Activated T-helper 1 cell treated with anti-CD3 and anti-CD28 coated beads, Interleukin-2, amount 50 U/mL, for 16 hours (primary cell): ENCODE measurements around the gene KRABD2.
"Not testable (repeated sequence)": the region's sequence is repeated elsewhere in the genome, so short reads cannot be mapped to it uniquely, and the experiment has no call there.

Experiments used
- DNase-seq, 2 donors: peaks; one replicate each; pipeline ENCODE4 v3.0.0-alpha.2; 2020; ENCODE audit warnings: low read depth in 1 of 2, low spot score in 1 of 2

The KRABD2 gene

DNA sequence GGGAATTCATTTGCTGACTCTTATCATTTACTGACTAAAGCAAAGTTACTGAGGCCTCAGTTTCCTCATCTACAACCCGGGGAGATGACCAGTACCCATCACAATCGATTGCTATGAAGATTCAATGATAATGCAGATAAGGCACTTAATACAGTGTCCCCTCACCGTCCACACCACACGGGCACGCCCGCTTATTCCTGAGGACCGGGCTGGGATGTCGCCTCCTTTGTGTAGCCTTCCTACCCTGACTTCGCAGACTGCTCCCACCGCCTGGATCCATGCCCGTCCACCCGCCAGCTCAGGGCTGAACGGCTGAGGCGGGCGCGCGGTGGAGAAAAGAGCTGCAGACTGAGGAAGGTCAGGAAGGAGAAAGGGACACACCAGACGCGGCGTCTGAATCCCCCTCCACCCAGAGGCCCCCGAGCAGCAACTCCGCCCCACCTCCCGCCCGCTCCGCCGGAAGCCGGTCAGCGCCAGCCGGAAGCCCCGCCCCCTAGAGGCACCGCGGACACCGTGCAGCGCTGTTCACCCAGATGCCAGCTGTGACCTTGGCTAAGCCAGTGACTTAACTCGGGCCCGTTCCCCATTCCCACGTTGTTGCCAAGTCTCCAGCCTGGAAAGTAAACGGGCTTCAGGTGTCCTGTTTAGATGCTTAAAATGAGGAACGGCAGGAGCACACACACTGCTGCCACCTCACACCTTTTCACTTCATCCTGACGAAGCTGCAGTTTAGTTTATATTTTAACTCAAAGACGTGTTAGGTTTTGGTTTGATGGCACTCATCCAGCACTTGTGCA is at the start of gene KRABD2:
Gene KRABD2, minus strand, starts transcription at position 434 of the 797 bp plus-strand sequence.
- DNase-seq: peak; percentile 81 to 84

DNA sequence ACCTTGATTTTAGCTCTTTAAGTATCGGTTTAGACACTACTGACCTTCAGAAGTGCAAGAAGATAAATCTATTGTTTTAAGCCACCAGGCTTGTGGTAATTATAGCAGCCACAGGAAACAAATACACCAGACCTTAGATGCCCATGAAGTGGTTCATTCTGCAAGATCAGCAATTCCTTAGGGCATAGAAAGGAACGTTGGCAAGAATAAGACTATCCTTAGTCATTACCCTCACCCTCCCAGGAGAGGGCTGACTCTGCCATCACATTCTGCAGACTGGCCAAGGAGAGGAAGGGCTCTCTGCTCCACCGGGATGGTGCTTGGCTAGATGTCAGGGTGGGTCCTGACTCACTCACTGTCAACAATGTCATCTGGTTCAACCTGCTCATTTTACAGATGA is 45.1 kb upstream of the KRABD2 start:
- DNase-seq: no peak

DNA sequence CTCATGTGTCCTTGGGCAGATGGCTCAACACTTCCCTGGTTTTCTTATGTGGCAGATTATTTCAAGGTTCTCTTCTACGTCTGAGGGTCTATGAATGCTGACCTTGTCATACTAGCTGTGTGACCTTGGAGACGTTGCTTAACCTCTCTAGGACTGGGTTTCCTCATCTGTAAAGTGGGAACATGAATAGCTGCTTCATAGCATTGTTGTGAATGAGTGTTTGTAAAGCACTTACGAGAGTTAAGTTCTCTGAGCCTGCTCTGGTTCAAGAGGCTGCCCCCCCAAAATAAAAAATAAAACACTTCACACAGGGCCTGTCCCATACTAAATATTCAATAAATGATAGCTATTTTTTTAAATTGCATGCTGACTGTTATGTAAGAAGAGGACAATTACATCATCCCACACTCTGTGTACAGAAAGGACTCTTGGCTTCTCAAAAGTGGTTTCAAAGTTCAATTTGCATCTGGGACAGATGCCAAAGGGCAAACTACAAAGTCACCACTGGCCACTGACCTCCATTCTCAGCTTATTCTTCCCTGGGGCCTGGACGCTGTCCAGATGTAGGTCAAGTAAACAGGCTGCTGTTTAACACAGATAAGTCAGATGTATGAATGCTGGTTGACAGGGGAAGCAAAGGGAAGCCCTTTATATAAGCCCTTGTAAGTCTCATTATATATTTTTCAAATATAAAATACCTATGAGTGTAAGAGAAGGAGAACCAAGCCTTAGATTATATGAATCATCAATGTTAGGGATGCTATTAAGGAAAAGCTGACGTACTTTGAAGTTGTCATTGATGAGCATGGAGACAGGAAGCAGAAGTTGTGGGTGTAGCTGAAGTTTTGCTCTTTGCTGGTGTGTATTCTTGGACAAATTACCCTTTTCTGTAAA is 43.8 kb upstream of the KRABD2 start:
- DNase-seq: no peak

DNA sequence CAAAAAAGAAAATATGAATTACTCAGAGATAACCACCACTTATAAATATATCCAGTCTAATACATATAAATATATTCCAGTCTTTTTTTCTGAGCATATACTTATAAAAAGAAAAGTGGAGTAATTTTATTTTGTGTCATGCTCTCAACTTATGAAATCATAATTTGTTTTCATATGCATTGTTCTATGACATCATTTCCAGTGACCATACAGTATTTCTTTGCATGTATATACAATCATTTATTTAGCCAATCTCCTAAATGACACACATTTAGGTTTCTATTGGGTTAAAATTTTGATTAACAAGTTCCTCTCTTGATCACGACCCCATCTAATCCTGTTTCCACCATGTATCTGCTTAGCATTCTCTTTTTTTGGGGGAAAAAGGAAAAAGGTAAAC is 42.8 kb upstream of the KRABD2 start:
- DNase-seq: no peak

DNA sequence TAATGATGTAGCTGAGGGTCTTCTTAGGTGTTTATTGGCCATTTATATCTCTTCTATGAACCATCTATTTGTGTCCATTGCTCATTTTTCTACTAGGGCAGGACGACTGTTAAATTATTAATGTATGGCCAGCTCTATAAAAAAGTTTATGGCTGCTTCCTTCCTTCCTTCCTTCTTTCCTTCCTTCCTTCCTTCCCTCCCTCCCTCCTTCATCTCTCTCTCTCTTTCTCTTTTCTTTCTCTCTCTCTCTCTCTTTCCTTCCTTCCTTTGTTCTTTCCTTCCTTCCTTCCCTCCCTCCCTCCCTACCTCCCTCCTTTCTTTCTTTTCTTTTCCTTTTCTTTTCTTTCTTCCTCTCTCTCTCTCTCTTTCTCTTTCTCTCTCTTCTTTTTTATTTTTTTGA is 42.0 kb upstream of the KRABD2 start:
- no peak for DNase-seq

DNA sequence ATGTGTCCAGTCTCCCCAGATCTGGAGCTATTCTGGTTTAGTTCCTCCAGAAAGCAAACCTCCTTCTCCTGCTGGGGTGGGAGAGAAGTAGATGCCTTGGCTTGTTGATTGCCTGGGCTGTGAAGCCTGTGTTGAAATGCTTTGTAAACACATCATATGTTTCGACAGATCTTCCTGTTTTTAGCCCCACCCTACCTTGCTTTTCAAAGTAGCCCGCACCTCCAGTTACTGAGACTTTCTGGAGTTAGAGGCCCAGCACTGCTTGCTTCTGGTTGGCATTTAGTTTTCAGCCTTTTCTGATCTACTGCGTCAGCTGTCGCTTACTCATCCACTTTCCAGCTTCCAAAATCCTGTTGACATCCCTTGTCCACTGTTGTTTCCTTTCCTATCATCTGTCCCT is 41.3 kb upstream of the KRABD2 start:
- DNase-seq: no peak

DNA sequence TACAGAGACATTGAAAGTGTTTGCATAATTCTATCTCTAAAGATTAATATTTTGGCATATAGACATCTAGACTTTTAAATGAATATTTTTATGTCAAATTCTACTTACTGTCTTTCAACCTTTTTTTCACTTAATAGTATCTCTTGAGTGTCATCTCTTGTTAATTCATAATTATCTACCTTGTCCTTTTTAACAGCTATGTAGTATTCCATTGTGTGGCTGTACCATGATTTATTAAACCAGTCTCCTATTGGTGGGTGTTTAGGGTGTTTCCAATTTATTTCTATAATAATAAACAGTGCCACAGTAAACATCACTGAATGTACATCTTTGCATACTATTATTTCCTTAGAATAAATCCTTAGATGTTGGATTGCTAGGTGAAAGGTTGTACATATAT is 37.4 kb upstream of the KRABD2 start:
- DNase-seq: no peak

DNA sequence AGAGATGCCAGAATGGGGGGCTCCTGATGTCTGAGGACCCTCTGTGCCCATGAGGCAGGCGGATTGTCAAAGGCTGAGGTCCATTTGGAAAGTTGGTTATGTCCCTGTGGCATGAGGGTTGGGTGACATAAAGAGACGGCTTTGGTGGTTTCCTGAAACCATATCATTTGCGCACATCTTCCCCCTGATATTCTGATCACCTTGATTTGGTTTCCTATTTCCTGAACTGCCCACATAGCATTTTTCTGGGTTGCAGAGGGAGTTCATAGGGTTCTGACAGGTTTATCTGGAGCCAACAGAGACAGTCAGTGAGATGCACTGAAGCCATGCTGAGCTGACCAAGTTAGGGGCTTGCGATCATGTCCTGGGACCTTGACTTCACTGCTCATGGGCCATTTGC is 36.8 kb upstream of the KRABD2 start:
- DNase-seq: no peak

DNA sequence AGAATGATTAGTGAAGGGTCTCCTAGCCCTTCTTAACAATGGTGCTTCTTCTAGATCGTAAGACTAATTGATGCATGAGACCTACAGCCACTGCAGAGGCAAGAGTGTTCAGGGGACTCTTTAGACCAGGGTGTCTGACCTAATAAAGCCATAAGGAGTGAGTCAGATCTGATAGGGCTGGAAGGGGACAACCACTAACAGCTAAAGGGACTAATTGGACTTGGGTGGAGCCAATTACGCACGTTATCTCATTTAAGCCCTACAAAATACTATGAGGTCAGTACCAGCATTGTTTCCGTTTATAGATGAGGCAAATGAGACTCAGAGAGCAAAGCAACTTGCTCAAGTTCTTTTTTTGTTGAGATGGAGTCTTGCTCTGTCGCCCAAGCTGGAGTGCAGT is 35.6 kb upstream of the KRABD2 start:
- no peak for DNase-seq

DNA sequence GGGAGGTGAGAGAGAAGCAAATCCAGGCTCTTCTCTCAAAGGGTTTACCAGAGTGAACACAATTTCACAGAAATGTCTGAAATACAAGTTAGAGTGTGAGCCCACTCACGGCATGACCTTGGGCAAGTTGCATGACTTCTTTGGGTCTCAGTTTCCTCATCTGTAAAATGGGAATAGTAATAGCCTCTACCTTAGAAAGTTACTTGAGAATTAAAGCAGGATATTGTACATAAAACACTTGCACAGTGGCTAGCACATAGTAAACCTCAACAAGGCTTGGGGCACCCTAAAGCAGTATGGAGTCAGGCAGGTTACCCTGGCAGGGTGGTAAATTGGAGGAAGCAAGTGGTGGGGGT is 34.4 kb upstream of the KRABD2 start:
- DNase-seq: no peak

DNA sequence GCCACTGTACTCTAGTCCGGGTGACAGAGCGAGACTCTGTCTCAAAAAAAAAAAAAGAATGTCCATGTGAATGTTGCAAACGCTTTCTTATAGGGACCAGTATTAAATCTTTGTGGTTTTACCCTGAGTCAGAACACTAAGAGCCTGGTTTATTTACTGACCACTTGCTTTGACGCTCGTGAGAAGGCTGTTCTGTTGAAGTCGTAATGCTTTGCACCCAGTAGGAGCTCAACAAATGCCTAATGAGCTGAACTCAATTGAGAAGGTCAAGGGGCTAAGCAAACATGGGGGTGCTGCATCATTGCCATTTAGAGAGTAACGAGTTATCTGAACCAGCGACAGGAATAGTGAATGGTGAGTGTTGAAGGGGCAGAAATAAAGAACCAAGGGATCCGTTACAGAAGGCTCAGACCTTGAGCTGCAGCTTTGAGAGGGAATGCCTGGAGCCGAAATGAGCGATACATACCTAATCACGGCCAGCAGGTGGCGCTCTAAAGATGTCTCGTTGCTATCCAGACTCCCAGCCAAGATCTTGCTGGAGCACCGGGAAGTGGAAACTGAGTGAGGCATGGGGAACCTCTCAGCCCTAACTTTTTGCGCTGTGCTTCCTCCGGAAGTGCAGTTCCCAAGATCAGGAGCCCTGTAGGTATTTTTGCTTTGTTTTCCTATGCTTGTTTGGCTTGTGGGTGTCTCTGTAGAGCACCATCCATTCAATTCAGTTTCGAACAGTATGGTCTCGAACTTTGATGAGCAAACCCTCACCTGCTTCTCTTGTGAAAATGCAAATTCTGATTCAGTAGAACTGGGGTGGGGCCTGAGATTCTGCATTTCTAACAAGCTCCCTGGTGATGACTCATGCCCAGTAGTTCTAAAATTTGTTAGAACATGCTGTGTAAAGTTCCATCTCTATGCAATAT is 33.7 kb upstream of the KRABD2 start:
- DNase-seq: peak; percentile 64 to 74

DNA sequence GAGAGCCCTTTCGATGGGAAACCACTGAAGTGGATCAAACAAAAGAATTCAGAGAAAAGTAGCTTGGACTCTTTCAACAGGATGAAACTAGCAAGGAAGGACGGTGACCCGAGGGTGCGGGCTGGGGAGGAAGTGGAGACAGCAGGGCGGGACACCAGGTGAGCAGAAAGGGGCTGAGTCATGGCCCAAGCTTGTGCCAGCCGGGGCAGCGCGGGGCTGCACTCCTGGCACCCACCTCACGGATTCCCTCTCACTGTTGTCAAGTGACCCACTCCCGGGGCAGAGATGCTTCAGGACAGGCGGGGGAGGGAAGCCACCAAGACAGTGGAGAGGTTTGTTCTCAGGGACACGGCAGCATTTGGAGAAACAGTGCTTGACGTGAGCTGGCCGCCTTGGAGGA is 31.9 kb upstream of the KRABD2 start:
- DNase-seq: no peak

DNA sequence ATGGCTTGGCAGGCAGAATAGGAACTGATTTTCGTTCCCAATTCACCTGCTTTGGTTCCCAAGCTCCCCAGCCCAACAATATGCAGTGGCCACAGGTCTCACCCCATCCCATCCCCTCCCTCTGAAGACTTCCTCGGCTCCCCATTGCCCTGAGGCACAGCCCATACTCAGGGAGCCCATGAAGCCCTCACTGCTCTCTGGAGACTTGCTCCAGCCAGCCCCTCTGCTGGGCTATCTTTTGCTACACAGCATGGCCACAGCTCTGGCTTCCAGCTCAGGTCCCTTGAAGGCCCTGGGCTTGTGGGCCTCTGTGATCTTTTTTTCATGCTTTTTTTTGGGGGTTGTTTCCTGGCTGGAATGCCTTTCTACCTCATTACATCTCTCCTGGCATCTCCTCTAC is 29.7 kb upstream of the KRABD2 start:
- DNase-seq: no peak

DNA sequence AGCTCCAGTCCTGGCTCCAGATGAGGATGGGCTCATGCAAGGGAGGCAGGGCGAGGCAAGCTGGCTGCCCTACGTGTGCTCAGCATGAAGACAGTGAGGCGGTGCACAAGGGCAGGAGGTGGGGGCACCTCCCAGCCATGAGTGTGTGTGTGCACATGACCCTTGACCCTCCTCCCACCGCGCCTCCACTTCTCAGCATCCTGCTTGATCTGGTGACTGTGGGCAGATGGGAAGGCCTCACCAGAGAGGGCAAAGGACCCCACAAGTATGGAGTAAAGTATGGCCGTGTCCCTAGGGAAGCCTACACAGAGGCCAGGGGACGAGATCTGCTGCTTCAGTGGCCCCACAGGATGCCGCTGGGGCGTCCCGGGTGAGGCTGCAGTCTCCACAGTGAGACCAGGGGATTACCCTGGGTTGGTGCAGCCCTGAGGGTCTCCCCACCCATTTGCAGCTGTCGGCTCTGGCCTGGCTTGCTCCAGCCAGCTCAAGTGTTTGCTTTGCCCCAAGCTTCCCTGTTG is 29.1 kb upstream of the KRABD2 start:
- DNase-seq: no peak

DNA sequence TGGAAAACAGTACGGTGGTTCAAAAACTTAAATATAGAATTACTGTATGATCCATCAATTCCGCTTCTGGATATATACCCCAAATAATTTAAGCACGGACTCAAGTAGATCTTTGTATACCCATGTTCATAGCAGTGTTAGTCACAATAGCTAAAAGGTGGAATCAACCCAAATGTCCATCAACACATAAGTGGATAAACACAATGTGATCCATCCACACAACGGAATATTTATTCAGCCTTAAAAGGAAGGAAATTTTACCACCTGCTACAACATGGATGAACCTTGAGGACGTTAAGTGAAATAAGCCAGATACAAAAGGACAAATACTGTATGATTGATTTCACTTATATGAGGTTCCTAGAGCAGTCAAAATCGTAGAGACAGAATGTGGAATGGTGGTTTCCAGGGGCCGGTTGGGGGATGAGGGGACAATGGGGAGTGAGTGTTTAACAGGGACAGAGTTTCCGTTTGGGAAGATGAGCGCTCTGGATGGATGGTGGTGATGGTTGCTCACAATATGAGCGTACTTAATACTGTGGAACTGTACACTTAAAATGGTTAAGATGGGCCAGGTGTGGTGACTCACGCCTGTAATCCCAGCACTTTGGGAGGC is 26.5 kb upstream of the KRABD2 start:
- DNase-seq: no peak

DNA sequence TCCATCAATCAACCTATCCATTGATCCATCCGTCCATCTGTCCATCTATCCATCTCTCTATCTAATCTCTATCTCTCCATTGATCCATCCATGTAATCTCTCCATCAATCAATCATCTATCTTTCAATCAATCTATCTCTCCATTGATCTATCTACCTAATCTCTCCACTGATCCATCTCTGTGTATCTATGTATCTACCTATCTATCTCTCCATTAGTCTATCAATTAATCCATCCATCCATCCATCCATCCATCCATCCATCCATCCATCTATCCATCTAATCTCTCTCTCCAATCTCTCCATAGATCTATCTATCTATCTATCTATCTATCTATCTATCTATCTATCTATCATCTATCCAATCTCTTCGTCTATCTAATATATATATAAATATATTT is 24.6 kb upstream of the KRABD2 start:
- DNase-seq: no peak

DNA sequence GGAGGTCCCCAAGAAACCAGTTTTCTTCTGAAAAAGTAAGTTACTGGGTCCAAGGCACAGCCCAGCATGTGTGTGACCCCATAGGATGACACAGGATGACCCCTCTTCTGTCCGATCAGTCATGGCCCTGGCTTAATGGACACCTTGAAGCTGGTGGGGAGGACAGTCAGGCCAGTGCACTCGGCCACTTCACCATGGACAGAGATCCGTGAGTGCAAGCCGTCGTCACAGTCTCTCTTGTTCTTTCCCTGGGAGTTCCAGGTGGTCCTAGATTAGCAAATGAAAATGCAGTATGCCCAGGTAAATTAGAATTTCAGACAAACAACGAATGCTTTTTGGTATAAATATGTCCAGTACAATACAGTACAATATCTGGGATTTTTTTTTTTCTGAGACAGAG is 22.5 kb upstream of the KRABD2 start:
- DNase-seq: no peak

DNA sequence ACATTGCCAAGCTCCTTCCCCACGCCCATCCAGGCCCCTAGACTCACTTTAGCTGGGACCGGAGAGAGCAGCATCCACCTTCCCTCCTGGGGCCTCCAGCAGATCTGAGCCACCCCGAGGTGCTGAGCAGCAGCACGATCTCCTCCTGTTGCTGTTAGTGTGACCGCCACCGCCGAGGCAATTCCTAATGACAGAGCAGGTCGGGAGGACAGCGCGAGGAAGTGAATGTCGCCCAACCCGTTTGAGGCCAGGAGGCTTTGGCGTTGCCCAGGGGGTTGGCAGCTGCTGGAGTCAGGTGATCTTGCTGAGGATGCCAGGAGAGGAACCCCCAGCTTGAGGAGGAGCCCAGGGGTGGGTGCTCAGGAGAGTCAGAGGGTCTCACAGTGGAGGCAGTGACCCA is 21.1 kb upstream of the KRABD2 start, which contains the start of gene RNF222:
Gene RNF222, minus strand, starts transcription at position 192 of the 400 bp plus-strand sequence. CDS start 4,366 bp downstream, outside the sequence.
- DNase-seq: no peak

DNA sequence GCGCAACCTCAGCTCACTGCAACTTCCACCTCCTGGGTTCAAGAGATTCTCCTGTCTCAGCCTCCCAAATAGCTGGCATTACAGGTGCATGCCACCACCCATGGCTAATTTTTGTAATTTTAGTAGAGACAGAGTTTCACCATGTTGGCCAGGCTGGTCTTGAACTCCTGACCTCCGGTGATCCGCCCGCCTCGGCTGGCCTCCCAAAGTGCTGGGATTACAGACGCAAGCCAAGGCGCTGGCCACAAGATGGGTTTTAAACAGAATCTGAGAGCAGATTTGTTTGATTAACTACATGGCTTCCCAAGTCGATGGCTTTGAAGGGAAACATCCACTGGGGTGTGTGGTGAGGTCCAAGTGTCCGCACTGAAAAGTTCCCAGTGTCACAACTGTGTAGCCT is 18.0 kb upstream of the KRABD2 start:
- not testable (repeated sequence) for DNase-seq

DNA sequence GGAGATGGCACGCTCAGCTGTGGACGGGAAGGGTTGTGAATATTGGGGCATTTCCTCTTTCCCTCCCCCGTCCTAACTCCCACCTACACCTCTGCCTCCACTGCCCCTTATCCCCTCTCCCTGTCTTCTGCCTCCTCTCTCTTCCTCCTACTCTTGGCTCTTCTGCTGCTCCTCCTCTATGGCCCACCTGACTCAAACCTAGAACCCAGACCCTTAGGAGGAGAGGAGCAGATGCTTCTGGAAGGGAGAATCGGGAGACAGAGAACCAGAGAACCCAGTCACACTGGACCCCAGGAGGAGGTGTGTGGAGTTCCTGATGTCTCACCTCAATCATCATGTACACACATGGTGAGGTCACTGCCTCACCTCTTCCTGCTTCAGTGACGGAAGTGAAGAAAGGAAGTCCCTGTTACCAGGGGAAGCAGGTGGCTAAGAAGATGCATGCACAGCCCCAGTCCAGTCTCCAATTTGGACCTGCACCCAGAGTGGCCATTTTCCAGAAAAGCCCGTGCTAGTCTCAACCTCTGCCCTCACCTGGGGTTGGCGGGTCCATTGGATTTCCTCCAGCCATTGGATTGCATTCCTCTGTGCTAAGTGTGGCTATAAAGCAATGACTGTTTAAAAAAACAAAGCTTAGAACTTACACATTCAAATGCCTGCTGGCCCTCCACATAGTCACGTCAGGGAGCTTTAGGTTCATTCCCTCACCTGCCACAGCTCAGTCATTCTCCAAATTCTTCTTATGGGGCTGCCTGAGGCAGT is 17.1 kb upstream of the KRABD2 start:
- DNase-seq: no peak
